Heart left ventricle (tissue), 13 donors: ENCODE measurements around the gene KDM4B.

Experiments
- POLR2A ChIP-seq, 2 donors: fragments of 450-650 bp; IDR thresholded peaks; one replicate each; pipeline ENCODE4 v1.6.1; 2017; ENCODE audit warnings: antibody characterized with exemption in 2 of 2, mild to moderate bottlenecking in 2 of 2, moderate library complexity in 2 of 2
- TF ChIP-seq, protein P1 (sequence below), 12 donors: fragments of 200-600 bp; sonication (generic) in 4 of 12; IDR thresholded peaks; one replicate each; pipeline versions ENCODE4 v1.5.0 to v1.8.0; 2018 to 2022; ENCODE audit warnings: antibody characterized with exemption in 12 of 12, mild to moderate bottlenecking in 5 of 12
- donor health status: ischemic (EF 13 %, LVEDD 7.1; RV severe dilation, severe dysfunction).
- donor health status: DM: no; HTN: yes; CAD: no.
- donor health status: DM: no; HTN: no; CAD: no.
- donor health status: ischemic (EF 25% LVEDD 6.9; RV normal size, moderate dysfunction).
- donor health status: ischemic (EF 25% LVEDD 5.7; RV mildly dilated, moderate dysfunction).
- donor health status: ischemic (EF 35%, LVEDD 5.7; RV mildly dilated, moderate dysfunction).
- donor health status: nonischemic (EF 11% LVEDD 7.7; RV severe dilation, severe dysfunction).
- donor health status: DM: yes; HTN: yes; CAD: no.
- donor health status: PGD.
- donor health status: ischemic (EF 29% LVEDD 5.4; RV normal size, mild dysfunction).
- donor health status: nonischemic (EF 23%, LVEDD 6.1; RV moderate dilation, normal function).

DNA sequence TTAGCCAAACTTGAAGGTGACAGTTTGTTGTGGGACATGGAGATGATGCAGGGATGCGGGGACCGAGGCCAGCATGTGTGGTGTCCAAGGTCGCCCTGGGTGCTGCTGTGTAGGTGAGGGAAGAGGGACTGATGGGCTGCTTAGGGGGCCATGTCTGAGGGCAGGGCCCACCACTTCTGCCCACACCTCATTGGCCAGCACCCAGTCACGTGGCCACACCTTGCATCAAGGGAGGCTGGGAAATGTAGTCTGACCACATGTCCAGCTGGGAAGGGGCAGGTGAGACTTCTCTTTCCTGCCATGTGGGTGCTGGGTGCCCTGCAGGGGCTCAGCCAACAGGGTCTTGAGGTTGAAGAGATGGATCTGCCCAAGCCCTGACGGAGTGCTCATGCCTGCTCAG, 88.9 kb downstream of the KDM4B start:
- no peak for TF ChIP-seq POLR2A (IDR thresholded peaks at IDR 0.05)
- TF ChIP-seq, protein P1, sequence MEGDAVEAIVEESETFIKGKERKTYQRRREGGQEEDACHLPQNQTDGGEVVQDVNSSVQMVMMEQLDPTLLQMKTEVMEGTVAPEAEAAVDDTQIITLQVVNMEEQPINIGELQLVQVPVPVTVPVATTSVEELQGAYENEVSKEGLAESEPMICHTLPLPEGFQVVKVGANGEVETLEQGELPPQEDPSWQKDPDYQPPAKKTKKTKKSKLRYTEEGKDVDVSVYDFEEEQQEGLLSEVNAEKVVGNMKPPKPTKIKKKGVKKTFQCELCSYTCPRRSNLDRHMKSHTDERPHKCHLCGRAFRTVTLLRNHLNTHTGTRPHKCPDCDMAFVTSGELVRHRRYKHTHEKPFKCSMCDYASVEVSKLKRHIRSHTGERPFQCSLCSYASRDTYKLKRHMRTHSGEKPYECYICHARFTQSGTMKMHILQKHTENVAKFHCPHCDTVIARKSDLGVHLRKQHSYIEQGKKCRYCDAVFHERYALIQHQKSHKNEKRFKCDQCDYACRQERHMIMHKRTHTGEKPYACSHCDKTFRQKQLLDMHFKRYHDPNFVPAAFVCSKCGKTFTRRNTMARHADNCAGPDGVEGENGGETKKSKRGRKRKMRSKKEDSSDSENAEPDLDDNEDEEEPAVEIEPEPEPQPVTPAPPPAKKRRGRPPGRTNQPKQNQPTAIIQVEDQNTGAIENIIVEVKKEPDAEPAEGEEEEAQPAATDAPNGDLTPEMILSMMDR (IDR thresholded peaks at IDR 0.05) = no peak
